GM19239 (cell line): ENCODE results near the gene OGA.

Experiments used
- DNase-seq: peaks from one replicate; pipeline ENCODE4 v3.0.0; 2011; ENCODE audit warnings: low spot score; ENCODE audit not compliant: insufficient read length
- FAIRE-seq: peaks from 2 replicates; lab custom pipeline; 2011; peaks lifted over from hg19 to GRCh38; lab: Jason Lieb, UNC

OGA gene

GRCh38 chr10:101778151-101778780 is 40.0 kb downstream of the OGA start:
- DNase-seq (no peak), FAIRE-seq (no peak)

GRCh38 chr10:101777619-101778145 is 40.6 kb downstream of the OGA start:
- DNase-seq: no peak

GRCh38 chr10:101776161-101776817 is 42.0 kb downstream of the OGA start:
- DNase-seq (no peak), FAIRE-seq (no peak)

More at GRCh38 chr10:101777619-101778145, 40.6 kb downstream of the OGA start:
- no peak for FAIRE-seq

- DNase-seq (no peak), FAIRE-seq (no peak)
Measured at GRCh38 chr10:101775273-101776160, 42.7 kb downstream of the OGA start, which contains the start of gene FGF8. Gene FGF8, minus strand, starts transcription at chr10:101776114. Its CDS starts 214 bp downstream, at chr10:101775900.

DNA sequence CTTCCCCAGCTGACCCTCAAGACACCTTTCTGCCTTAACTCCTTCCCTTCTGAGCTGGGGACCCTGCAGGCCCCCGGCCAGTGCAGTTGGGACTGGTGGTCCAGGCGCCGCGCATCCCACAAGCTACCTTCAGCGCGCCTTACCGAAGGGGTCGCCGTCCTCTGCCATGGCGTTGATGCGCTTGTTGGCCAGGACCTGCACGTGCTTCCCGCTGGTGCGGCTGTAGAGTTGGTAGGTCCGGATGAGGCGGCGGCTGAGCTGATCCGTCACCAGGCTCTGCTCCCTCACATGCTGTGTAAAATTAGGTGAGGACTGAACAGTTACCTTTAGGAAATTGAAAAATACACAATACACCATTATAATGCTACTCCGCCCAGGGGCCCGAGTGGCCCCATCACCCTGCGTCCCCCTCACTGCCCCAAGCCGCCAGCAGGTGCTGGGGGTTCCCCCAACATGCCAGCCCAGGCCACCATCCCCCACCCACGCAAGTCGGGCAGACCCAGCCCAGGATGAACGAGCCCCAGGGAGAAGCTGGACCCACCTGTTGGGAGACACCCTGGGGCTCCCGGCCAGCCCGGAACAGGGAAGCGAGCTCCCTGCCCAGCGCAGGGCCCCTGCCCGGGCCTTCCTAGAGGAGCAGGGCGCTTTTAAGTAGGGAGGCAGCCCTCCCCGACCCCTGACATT is 43.5 kb downstream of the OGA start:
- DNase-seq: no peak
- no peak for FAIRE-seq

DNA sequence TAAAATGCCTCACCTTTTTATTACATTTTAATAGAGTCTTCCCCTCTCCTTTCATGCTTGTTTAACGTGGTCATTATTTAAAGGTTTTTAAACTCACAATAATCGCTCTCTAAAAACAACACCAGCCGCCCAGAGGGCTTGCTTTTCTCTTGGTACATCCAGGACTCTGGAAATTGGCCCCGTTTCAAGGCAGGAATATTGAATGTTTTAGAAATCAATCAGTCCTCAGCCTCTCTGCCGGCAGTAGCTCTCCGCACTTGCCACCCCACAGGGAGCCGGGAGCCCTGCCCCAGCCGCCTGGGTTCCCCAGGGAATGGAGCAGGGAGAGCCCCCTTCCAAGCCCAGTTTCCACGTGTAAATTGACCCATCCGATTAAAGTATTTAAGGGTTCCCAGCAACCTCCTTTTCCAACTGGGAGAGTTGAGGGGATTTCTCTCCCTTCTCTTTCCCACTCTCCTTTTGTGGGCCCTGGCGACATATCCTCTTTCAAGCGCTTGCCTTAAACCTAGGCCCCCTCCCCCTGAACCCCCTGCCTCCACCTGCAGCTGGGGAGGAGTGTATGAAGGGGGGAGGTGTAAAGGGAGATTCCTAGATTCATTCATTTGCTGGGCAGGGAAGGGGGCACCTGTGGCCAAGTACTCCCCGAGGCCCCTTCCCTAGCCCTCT is 44.2 kb downstream of the OGA start:
- DNase-seq (no peak), FAIRE-seq (no peak)

DNA sequence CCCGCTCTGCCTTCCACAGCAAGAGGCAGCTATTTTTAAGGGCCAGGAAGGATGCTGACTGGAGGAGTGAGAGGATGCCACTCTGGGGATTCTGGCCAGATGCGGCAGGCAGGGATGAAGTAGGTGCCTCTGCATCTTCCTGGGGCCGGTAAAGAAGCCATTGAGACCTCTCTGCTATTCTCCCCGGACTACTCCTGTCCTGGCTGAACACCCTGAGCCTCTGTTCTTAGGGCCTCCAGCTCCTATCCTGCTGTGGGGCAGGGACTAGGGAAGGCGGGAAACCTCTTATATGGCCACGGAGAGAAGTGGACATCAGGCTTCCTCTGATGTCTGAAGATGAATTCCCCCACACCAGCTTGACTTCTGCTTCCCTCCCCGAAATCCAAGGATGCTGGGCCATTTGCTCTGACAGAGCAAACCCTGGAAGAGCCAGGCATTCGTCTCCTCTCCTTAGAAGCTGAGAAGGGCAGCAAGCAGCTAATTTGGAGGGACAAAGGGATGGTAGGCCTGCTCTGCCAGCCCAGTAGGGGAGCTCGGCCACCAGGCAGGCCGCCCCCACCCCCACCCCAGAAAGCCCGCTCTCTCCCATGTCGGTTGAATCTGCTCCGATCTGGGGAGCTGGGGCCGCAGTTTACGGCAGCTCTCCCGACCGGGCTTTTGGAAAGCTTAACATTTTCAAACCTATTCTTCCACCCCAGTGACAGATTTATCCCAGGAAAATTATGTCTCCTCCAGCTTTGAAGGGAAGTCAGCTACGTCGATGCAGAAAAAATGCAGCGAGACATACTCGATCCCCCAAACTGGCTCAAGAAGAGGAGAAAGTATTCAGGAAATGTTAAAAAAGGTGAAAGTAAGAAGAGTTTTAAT is 45.1 kb downstream of the OGA start:
- no peak for FAIRE-seq
- DNase-seq: no peak

- DNase-seq: no peak
- FAIRE-seq: no peak
Measured at GRCh38 chr10:101772017-101772894, 46.0 kb downstream of the OGA start.

GRCh38 chr10:101771380-101771779 is 46.9 kb downstream of the OGA start:
- FAIRE-seq: no peak
- no peak for DNase-seq

- FAIRE-seq: no peak
- DNase-seq: no peak
Measured at GRCh38 chr10:101770331-101771215, 47.7 kb downstream of the OGA start.

GRCh38 chr10:101769541-101770180 is 48.6 kb downstream of the OGA start:
- DNase-seq (no peak), FAIRE-seq (no peak)

DNA sequence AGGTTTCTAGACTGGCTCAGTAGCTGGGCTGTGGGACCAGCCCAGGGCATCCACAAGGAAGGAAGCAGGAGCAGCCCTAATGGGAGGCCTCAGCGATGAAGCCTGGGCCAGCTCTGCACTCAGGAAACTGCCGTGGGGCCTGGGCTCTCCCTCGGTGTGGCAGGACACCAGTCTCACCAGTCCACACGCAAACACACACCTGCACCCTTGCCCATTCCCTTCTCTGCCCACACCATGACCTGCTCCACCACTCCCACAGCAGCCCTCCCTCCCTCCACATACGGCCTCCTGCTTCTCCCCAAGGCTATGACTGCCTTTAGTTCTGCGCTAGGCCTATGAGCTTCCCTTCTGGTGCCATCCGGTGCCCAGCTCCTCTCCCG is 49.5 kb downstream of the OGA start:
- no peak for DNase-seq
- no peak for FAIRE-seq

- DNase-seq: no peak
- FAIRE-seq: no peak
Measured at GRCh38 chr10:101767966-101768790, 50.1 kb downstream of the OGA start.

DNA sequence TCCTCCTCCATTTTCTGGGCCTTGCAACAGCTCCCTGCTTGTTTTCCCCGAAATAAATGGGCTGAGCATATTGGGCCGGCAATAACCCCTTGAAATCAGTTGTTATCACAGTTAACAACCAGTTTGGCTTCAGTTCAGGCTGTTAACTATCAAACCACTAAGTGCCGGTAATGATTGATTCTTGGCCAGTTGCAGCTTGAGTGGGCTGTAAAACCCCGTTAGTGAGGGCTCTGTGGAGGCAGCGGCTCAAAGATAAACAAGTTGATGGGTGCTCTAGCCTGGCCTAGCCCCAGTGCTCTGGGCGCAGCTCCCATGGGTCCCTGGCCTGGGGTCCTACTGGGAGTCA is 50.7 kb downstream of the OGA start:
- no peak for FAIRE-seq
- no peak for DNase-seq

DNA sequence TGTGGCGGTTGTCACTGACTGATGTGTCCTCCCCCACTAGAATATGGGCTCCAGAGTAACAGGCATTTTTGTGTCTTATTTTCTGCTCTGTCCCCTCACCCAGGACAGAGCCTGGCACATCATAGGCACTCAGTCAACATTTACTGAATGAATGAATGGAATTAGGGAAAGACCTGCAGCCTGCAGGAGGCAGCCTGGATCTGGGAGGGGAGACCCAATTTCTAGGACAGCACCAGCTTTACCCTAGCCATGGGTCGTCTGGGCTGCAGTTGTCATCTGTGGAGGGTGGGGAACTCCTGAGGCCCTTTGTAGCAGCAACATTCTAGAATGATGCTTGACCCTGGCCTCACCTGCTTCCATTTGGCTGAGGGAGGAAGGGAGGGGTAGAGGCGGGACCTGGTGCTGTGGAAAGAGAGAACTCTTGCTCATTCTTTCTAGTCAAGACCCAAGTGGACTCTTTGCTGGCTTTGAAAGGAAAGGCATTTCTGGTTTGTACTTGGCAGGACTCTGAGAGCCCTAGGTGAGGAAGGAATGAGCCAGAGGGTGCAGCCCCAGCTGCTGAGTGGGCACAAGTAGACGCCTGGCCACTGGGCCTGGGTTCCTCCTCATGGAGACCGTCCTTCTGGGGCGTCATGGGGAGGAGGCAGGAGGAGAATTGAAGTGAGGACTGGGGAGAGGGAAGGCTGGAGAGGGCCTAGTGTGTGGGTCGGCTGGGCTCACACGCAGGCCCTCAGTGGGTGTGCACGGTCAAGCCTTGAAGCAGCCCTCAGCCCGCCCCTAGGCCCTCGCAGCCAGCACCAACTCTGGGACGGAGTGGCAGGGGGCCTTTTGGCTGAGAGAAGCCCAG is 51.3 kb downstream of the OGA start:
- FAIRE-seq (no peak), DNase-seq (no peak)
